Lung (tissue), 12 donors: Measurements from ENCODE around the gene INCENP. TPM values are rescaled to one million over a fixed set of nuclear protein-coding genes. Genes with fewer than 3 reads are reported as not detected.

Experiments
- ATAC-seq: fragments of 200-7000 bp; cut with Tn5 transposase; one replicate; pipeline ENCODE4 v1.9.1; 2020; ENCODE audit warnings: moderate number of reproducible peaks; ENCODE audit not compliant: insufficient read depth, low FRiP score
- DNase-seq, 3 donors: peaks; one replicate each; pipeline ENCODE4 v3.0.0-alpha.2; 2013 to 2017
- H3K27ac ChIP-seq, 2 donors: one replicate each; pipeline ENCODE4 v1.5.1; 2013; ENCODE audit warnings: mild to moderate bottlenecking in 2 of 2, moderate library complexity in 2 of 2, control low read depth in 1 of 2, inconsistent platforms in 1 of 2, low read depth in 1 of 2, low read length in 1 of 2
- H3K27me3 ChIP-seq, 3 donors: one replicate each; pipeline ENCODE4 v1.5.1; 2013; ENCODE audit warnings: low read length in 2 of 3; ENCODE audit not compliant: control insufficient read depth in 3 of 3, insufficient read depth in 3 of 3
- H3K36me3 ChIP-seq, 4 donors: one replicate each; pipeline ENCODE4 v1.5.1; 2013; ENCODE audit warnings: low read length in 4 of 4, mild to moderate bottlenecking in 1 of 4, moderate library complexity in 1 of 4; ENCODE audit not compliant: control insufficient read depth in 4 of 4, insufficient read depth in 4 of 4
- H3K4me1 ChIP-seq, 5 donors: one replicate each; pipeline ENCODE4 v1.5.1; 2013; ENCODE audit warnings: low read length in 5 of 5, mild to moderate bottlenecking in 2 of 5, moderate library complexity in 1 of 5; ENCODE audit not compliant: control insufficient read depth in 5 of 5, insufficient read depth in 5 of 5
- H3K4me3 ChIP-seq: one replicate; pipeline ENCODE4 v1.5.1; 2013; ENCODE audit warnings: mild to moderate bottlenecking, control low read depth, moderate library complexity
- H3K9ac ChIP-seq, 2 donors: one replicate each; pipeline ENCODE4 v1.5.1; 2013; ENCODE audit warnings: low read length in 2 of 2, control low read depth in 1 of 2; ENCODE audit not compliant: insufficient read depth in 1 of 2
- H3K9me3 ChIP-seq, 4 donors: one replicate each; pipeline ENCODE4 v1.5.1; 2013; ENCODE audit warnings: low read length in 3 of 4, mild to moderate bottlenecking in 1 of 4, moderate library complexity in 1 of 4; ENCODE audit not compliant: control insufficient read depth in 4 of 4, insufficient read depth in 3 of 4
- CTCF ChIP-seq: IDR thresholded peaks from 2 replicates; pipeline ENCODE4 v1.5.1; 2012; ENCODE audit warnings: mild to moderate bottlenecking; ENCODE audit errors: control extremely low read depth, extremely low read depth
- WGBS, 2 donors: extraction: QIAGEN DNeasy Blood & Tissue Kit; methylation state at CpG; one replicate each; pipeline ENCODE4 v1.1.7; 2013; 5-methylcytosine and 5-hydroxymethylcytosine counted together
- polyA plus RNA-seq, 2 donors: library from polyadenylated mRNA; stranded (reverse); fragments of 200-250 nt; gene quantifications; one replicate each; pipeline ENCODE4 v1.2.1, GENCODE V29; 2013
- total RNA-seq, 2 donors: library from RNA; depleted of rRNA in 1 of 2; stranded (reverse); fragments of >200 nt in 1 of 2; gene quantifications; one replicate each; pipeline ENCODE4 v1.2.1, GENCODE V29; 2014 to 2021
- donor health status: control.
- donor health status: control.
- donor health status: Bipolar disorder and iron deficiency.
- donor health status: healthy.
- donor health status: DM: yes; HTN: yes; CAD: no.

Gene INCENP
- total and polyA plus RNA-seq, 4 donors, result 3.8 to 14.1 (median 10.0) TPM

GRCh38 chr11:62127426-62127825, 3.6 kb downstream of the INCENP start:
- 99 to 100% methylated on average over 1 of the region's 1 CpG for WGBS, 2 donors
- Histone ChIP-seq H3K4me3 (no peak overlapping the region), H3K27ac (no peak overlapping the region), H3K36me3 (peaks cover 0 to 30% (median 13%) of the 10 kb centered on the region in 4 donors), H3K27me3 (no peaks in the 10 kb centered on the region), H3K9me3 (no peaks in the 10 kb centered on the region), H3K9ac (no peak overlapping the region), H3K4me1 (peaks cover 5 to 20% (median 9%) of the 10 kb centered on the region in 5 donors)
- DNase-seq (no peak), ATAC-seq (no peak)
- no peak for TF ChIP-seq CTCF

GRCh38 chr11:62127941-62128770, 4.3 kb downstream of the INCENP start:
- H3K9ac ChIP-seq, result no peak overlapping the region
- H3K9me3 ChIP-seq, result no peaks in the 10 kb centered on the region
- no peak for TF ChIP-seq CTCF
- 90 to 93% methylated on average over 16 of the region's 16 CpGs for WGBS, 2 donors
- H3K36me3 ChIP-seq, result peaks cover 0 to 30% (median 13%) of the 10 kb centered on the region in 4 donors
- no peak for ATAC-seq
- peak in 1 of 3 donors; percentile 6 for DNase-seq
- no peak overlapping the region for H3K4me3 ChIP-seq
- H3K27ac ChIP-seq, result no peak overlapping the region
- no peaks in the 10 kb centered on the region for H3K27me3 ChIP-seq
- peaks cover 2 to 16% (median 9%) of the 10 kb centered on the region in 5 donors for H3K4me1 ChIP-seq

- 96% methylated on average over 7 of the region's 7 CpGs for WGBS, 2 donors
- TF ChIP-seq CTCF, result no peak
Observed at GRCh38 chr11:62128835-62129234, 5.0 kb downstream of the INCENP start.

More at GRCh38 chr11:62128835-62129234, 5.0 kb downstream of the INCENP start:
- Histone ChIP-seq H3K27ac (no peak overlapping the region), H3K4me3 (no peak overlapping the region), H3K36me3 (peaks cover 0 to 30% (median 13%) of the 10 kb centered on the region in 4 donors), H3K27me3 (no peaks in the 10 kb centered on the region), H3K9ac (no peak overlapping the region), H3K4me1 (peaks cover 2 to 15% (median 9%) of the 10 kb centered on the region in 5 donors), H3K9me3 (no peaks in the 10 kb centered on the region)
- ATAC-seq (no peak), DNase-seq (no peak)
